ENCODE results near the gene ESR1.

Gene ESR1

GRCh38 chr6:152173321-152173720 lies 365.8 kb downstream of the ESR1 start:
- DNase-seq (ENCODE audit: low read depth in 2 of 2): no peak

- DNase-seq (ENCODE audit: low read depth in 2 of 2): no peak
Measured at GRCh38 chr6:152173957-152174356, 366.5 kb downstream of the ESR1 start.

GRCh38 chr6:152176268-152176667 lies 368.8 kb downstream of the ESR1 start:
- DNase-seq (ENCODE audit: low read depth in 2 of 2): no peak

All from stimulated activated CD8-positive, alpha-beta memory T cell treated with anti-CD3 and anti-CD28 coated beads, Interleukin-2, amount 100 ng/mL, for 48 hours (primary cell).